OCI-LY3 (cell line): Measurements from ENCODE around the gene P2RX6.

Source experiments
- H2AFZ ChIP-seq: fragments of 200-600, 300-600 bp; shearing (Covaris generic); 2 replicates; pipeline ENCODE4 v1.6.0; 2014; ENCODE audit warnings: antibody characterized with exemption, low read depth, low read length
- H3K27ac ChIP-seq: fragments of 200-600, 300-600 bp; sonication (generic); 2 replicates; pipeline ENCODE4 v1.5.1; 2014; ENCODE audit warnings: mild to moderate bottlenecking, low read length, moderate library complexity, mixed read lengths
- H3K27me3 ChIP-seq: fragments of 200-600, 300-600 bp; sonication (generic); 2 replicates; pipeline ENCODE4 v1.6.1; 2014; ENCODE audit warnings: low read depth, low read length, mixed read lengths
- H3K36me3 ChIP-seq: fragments of 200-600, 300-600 bp; sonication (generic); replicated peaks from 2 replicates; pipeline ENCODE3; 2014; ENCODE audit warnings: low read depth, low read length, mixed read lengths
- H3K4me1 ChIP-seq: fragments of 300-600, 200-600 bp; sonication (generic); 2 replicates; pipeline ENCODE4 v1.6.1; 2014; ENCODE audit warnings: low read length, mixed read lengths
- H3K4me2 ChIP-seq: fragments of 200-600, 300-600 bp; sonication (generic); 2 replicates; pipeline ENCODE4 v1.6.1; 2014; ENCODE audit warnings: low read length, mixed read lengths
- H3K4me3 ChIP-seq: fragments of 300-600, 200-600 bp; sonication (generic); 2 replicates; pipeline ENCODE4 v1.5.1; 2014; ENCODE audit warnings: antibody characterized with exemption, mild to moderate bottlenecking, low read length, moderate library complexity
- H3K79me2 ChIP-seq: fragments of 300-600, 200-600 bp; shearing (Covaris generic); 2 replicates; pipeline ENCODE4 v1.6.1; 2014; ENCODE audit warnings: mild to moderate bottlenecking, low read length, mixed read lengths
- H3K9ac ChIP-seq: fragments of 300-600, 200-600 bp; shearing (Covaris generic); 2 replicates; pipeline ENCODE4 v1.6.0; 2014; ENCODE audit warnings: mild to moderate bottlenecking, low read length, moderate library complexity
- H3K9me3 ChIP-seq: fragments of 200-600, 300-600 bp; shearing (Covaris generic); 2 replicates; pipeline ENCODE4 v1.6.1; 2014; ENCODE audit warnings: low read length, mixed read lengths; ENCODE audit not compliant: insufficient read depth
- H4K20me1 ChIP-seq: fragments of 200-600, 300-600 bp; sonication (generic); 2 replicates; pipeline ENCODE4 v1.6.1; 2016; ENCODE audit warnings: low read length, mixed read lengths; ENCODE audit not compliant: insufficient read depth
- CTCF ChIP-seq: fragments of 200-600, 300-600 bp; sonication (generic); IDR thresholded peaks from 2 replicates; pipeline ENCODE4 v1.5.1; 2014; ENCODE audit warnings: antibody characterized with exemption, low read length, low read depth
- EZH2phosphoT487 ChIP-seq: fragments of 200-600 bp; shearing (Covaris generic); IDR thresholded peaks from 2 replicates; pipeline ENCODE4 v1.6.1; 2018; ENCODE audit warnings: antibody characterized with exemption, mixed run types, low read depth

P2RX6 gene

GRCh38 chr22:20986365-20986764, 28.6 kb upstream of the P2RX6 start:
- H2AFZ ChIP-seq, result no peak overlapping the region
- H3K27ac ChIP-seq, result no peak overlapping the region
- H3K36me3 ChIP-seq, result peaks cover 29% of the 10 kb centered on the region
- TF ChIP-seq EZH2phosphoT487 (no peak), CTCF (no peak)
- peaks cover 16% of the 10 kb centered on the region for H3K79me2 ChIP-seq
- H3K9me3 ChIP-seq, result no peaks in the 10 kb centered on the region
- no peaks in the 10 kb centered on the region for H3K27me3 ChIP-seq
- H3K9ac ChIP-seq, result no peak overlapping the region
- no peaks in the 10 kb centered on the region for H4K20me1 ChIP-seq
- H3K4me2 ChIP-seq, result no peak overlapping the region
- H3K4me3 ChIP-seq, result no peak overlapping the region
- peaks cover 8% of the 10 kb centered on the region for H3K4me1 ChIP-seq

GRCh38 chr22:20987375-20987774, 27.6 kb upstream of the P2RX6 start:
- H3K79me2 ChIP-seq, result peaks cover 11% of the 10 kb centered on the region
- no peak overlapping the region for H3K9ac ChIP-seq
- H2AFZ ChIP-seq, result no peak overlapping the region
- TF ChIP-seq EZH2phosphoT487, result no peak
- no peak for TF ChIP-seq CTCF
- H3K27me3 ChIP-seq, result no peaks in the 10 kb centered on the region
- no peaks in the 10 kb centered on the region for H3K9me3 ChIP-seq
- peaks cover 36% of the 10 kb centered on the region for H3K36me3 ChIP-seq
- H3K27ac ChIP-seq, result no peak overlapping the region
- no peak overlapping the region for H3K4me3 ChIP-seq
- no peaks in the 10 kb centered on the region for H4K20me1 ChIP-seq
- peaks cover 8% of the 10 kb centered on the region for H3K4me1 ChIP-seq
- no peak overlapping the region for H3K4me2 ChIP-seq

- no peaks in the 10 kb centered on the region for H4K20me1 ChIP-seq
Measured at GRCh38 chr22:20988573-20989322, 26.2 kb upstream of the P2RX6 start.

More at GRCh38 chr22:20988573-20989322, 26.2 kb upstream of the P2RX6 start:
- Histone ChIP-seq H3K4me1 (no peaks in the 10 kb centered on the region), H3K27me3 (no peaks in the 10 kb centered on the region), H3K36me3 (peaks cover 37% of the 10 kb centered on the region), H3K9me3 (no peaks in the 10 kb centered on the region), H2AFZ (no peak overlapping the region), H3K4me3 (no peak overlapping the region), H3K79me2 (no peaks in the 10 kb centered on the region), H3K27ac (no peak overlapping the region), H3K4me2 (no peak overlapping the region), H3K9ac (no peak overlapping the region)
- TF ChIP-seq CTCF (no peak), EZH2phosphoT487 (no peak)
